GM23338 (cell line): ENCODE measurements around the gene RPA1. TPM values are rescaled to one million over a fixed set of nuclear protein-coding genes. Genes with fewer than 3 reads are reported as not detected.

Source experiments
- ATAC-seq: fragments of 200-7000 bp; cut with Tn5 transposase; 3 replicates; pipeline ENCODE4 v1.9.1; 2020
- DNase-seq: peaks from one replicate; pipeline ENCODE4 v3.0.0-alpha.2; 2015; ENCODE audit warnings: low spot score
- H2AFZ ChIP-seq: fragments of 200-600 bp; sonication (generic); 2 replicates; pipeline ENCODE4 v1.8.0; 2016; ENCODE audit warnings: antibody characterized with exemption, mild to moderate bottlenecking, moderate library complexity
- H3F3A ChIP-seq: fragments of 200-600 bp; sonication (generic); replicated peaks from 2 replicates; pipeline ENCODE4 v1.8.0; 2017; ENCODE audit warnings: antibody characterized with exemption, mixed run types, low read depth
- H3K27ac ChIP-seq: fragments of 200-600 bp; sonication (generic); 2 replicates; pipeline ENCODE4 v1.6.1; 2016; ENCODE audit warnings: low read depth
- H3K27me3 ChIP-seq: fragments of 200-600 bp; sonication (generic); 2 replicates; pipeline ENCODE4 v1.8.0; 2016; ENCODE audit warnings: mild to moderate bottlenecking, mixed run types, moderate library complexity; ENCODE audit not compliant: insufficient read depth
- H3K36me3 ChIP-seq: fragments of 200-600 bp; sonication (generic); 2 replicates; pipeline ENCODE4 v1.8.0; 2016; ENCODE audit warnings: mild to moderate bottlenecking; ENCODE audit not compliant: insufficient read depth
- H3K4me1 ChIP-seq: fragments of 200-600 bp; sonication (generic); 2 replicates; pipeline ENCODE4 v1.8.0; 2016; ENCODE audit warnings: mild to moderate bottlenecking, moderate library complexity; ENCODE audit not compliant: insufficient read depth
- H3K4me2 ChIP-seq: fragments of 200-600 bp; sonication (generic); 2 replicates; pipeline ENCODE4 v1.7.1; 2017; ENCODE audit warnings: mixed run types
- H3K4me3 ChIP-seq: fragments of 200-600 bp; sonication (generic); 2 replicates; pipeline ENCODE4 v1.6.1; 2016; ENCODE audit warnings: mixed run types
- H3K79me2 ChIP-seq: fragments of 200-600 bp; sonication (generic); replicated peaks from 2 replicates; pipeline ENCODE4 v1.8.0; 2017; ENCODE audit warnings: mild to moderate bottlenecking; ENCODE audit not compliant: insufficient read depth
- H3K9me2 ChIP-seq: fragments of 200-600 bp; sonication (generic); 2 replicates; pipeline ENCODE4 v1.8.0; 2017; ENCODE audit not compliant: insufficient read depth
- H4K20me1 ChIP-seq: fragments of 200-600 bp; sonication (generic); replicated peaks from 2 replicates; pipeline ENCODE4 v1.8.0; 2017; ENCODE audit warnings: mild to moderate bottlenecking; ENCODE audit not compliant: insufficient read depth
- H3K27ac Mint-ChIP-seq: 2 replicates; pipeline ENCODE4 v1.8.0; 2020; ENCODE audit warnings: inconsistent platforms, mild to moderate bottlenecking, moderate library complexity, mixed read lengths
- H3K27me3 Mint-ChIP-seq: 3 replicates; pipeline ENCODE4 v1.8.0; 2022; ENCODE audit warnings: low read depth, mild to moderate bottlenecking, moderate library complexity, mixed read lengths, inconsistent platforms; ENCODE audit not compliant: insufficient read depth, poor library complexity
- H3K36me3 Mint-ChIP-seq: 3 replicates; pipeline ENCODE4 v1.8.0; 2021; ENCODE audit warnings: low read depth, mild to moderate bottlenecking, inconsistent platforms, moderate library complexity, mixed read lengths
- H3K4me1 Mint-ChIP-seq: 3 replicates; pipeline ENCODE4 v1.8.0; 2020; ENCODE audit warnings: mild to moderate bottlenecking, inconsistent platforms, mixed read lengths
- H3K4me3 Mint-ChIP-seq: 3 replicates; pipeline ENCODE4 v1.8.0; 2021; ENCODE audit warnings: moderate library complexity, mild to moderate bottlenecking, inconsistent platforms, mixed read lengths
- H3K9me3 Mint-ChIP-seq: 3 replicates; pipeline ENCODE4 v1.8.0; 2020; ENCODE audit warnings: moderate library complexity, mild to moderate bottlenecking, inconsistent platforms, mixed read lengths
- CREB1 ChIP-seq: fragments of 250-450 bp; sonication (Bioruptor Pico); IDR thresholded peaks from 2 replicates; pipeline ENCODE4 v1.5.0; 2020; ENCODE audit warnings: low read depth, mild to moderate bottlenecking, moderate library complexity
- CTCF ChIP-seq, 2 experiments: fragments of 200-600 bp in 1 of 2; sonication (generic) in 1 of 2; conservative IDR thresholded peaks; 2 replicates each; pipeline versions ENCODE4 v1.5.1 to v1.6.1; 2016 to 2017; ENCODE audit warnings: antibody characterized with exemption in 2 of 2, low read depth in 2 of 2, mild to moderate bottlenecking in 2 of 2, moderate library complexity in 1 of 2
- ETS1 ChIP-seq: IDR thresholded peaks from 2 replicates; pipeline ENCODE4 v1.6.1; 2016; ENCODE audit warnings: antibody characterized with exemption
- EZH2 ChIP-seq: fragments of 200-600 bp; sonication (generic); IDR thresholded peaks from one replicate; pipeline ENCODE4 v1.8.0; 2017; ENCODE audit warnings: antibody characterized with exemption, mild to moderate bottlenecking, low read depth; ENCODE audit not compliant: unreplicated experiment
- EZH2phosphoT487 ChIP-seq: fragments of 200-600 bp; sonication (generic); IDR thresholded peaks from one replicate; pipeline ENCODE4 v1.8.1; 2018; ENCODE audit warnings: antibody characterized with exemption; ENCODE audit not compliant: unreplicated experiment
- JUNB ChIP-seq: IDR thresholded peaks from one replicate; pipeline ENCODE4 v1.6.1; 2016; ENCODE audit warnings: antibody characterized with exemption; ENCODE audit not compliant: unreplicated experiment
- NANOG ChIP-seq: IDR thresholded peaks from 2 replicates; pipeline ENCODE4 v1.6.1; 2016; ENCODE audit warnings: antibody characterized with exemption, borderline replicate concordance
- POLR2AphosphoS5 ChIP-seq: IDR thresholded peaks from 2 replicates; pipeline ENCODE4 v1.6.1; 2016; ENCODE audit warnings: antibody characterized with exemption, low read depth
- REST ChIP-seq: IDR thresholded peaks from one replicate; pipeline ENCODE4 v1.6.1; 2018; ENCODE audit warnings: antibody characterized with exemption; ENCODE audit not compliant: unreplicated experiment
- STAT1 ChIP-seq: IDR thresholded peaks from one replicate; pipeline ENCODE4 v1.6.1; 2016; ENCODE audit warnings: antibody characterized with exemption; ENCODE audit not compliant: unreplicated experiment
- ZNF114 ChIP-seq: fragments of 250-450 bp; sonication (Bioruptor Pico); IDR thresholded peaks from 2 replicates; pipeline ENCODE4 v1.5.0; 2020; ENCODE audit warnings: mild to moderate bottlenecking, moderate library complexity
- ZNF331 ChIP-seq: fragments of 250-450 bp; sonication (Bioruptor Pico); IDR thresholded peaks from 2 replicates; pipeline ENCODE4 v1.5.0; 2020; ENCODE audit warnings: low read depth, mild to moderate bottlenecking, moderate library complexity
- ZNF462 ChIP-seq: fragments of 250-450 bp; sonication (Bioruptor Pico); IDR thresholded peaks from 2 replicates; pipeline ENCODE4 v1.5.0; 2020; ENCODE audit warnings: mild to moderate bottlenecking, moderate library complexity
- polyA plus RNA-seq: library from polyadenylated mRNA; unstranded; fragments of >200 nt; fragmentation: Nextera tagmentation; extraction: Ambion mirVana; gene quantifications from 2 replicates; pipeline ENCODE4 v1.2.1, GENCODE V29; 2016
- total RNA-seq: library from RNA; depleted of rRNA; stranded (reverse); fragments of >200 nt; shearing (Covaris generic); gene quantifications from 2 replicates; pipeline ENCODE4 v1.2.3, GENCODE V29; 2014

The RPA1 gene
- total and polyA plus RNA-seq, 2 experiments from 2014 or later: 33.7 to 52.1 TPM

- no peak for ATAC-seq
- no peaks in the 10 kb centered on the region for H3K36me3 Mint-ChIP-seq
- H3K4me1 ChIP-seq: no peaks in the 10 kb centered on the region
- no peak overlapping the region for H3K27ac Mint-ChIP-seq
- H3K27ac ChIP-seq: no peak overlapping the region
- no peaks in the 10 kb centered on the region for H3K79me2 ChIP-seq
- H3K4me3 ChIP-seq: no peak overlapping the region
- H3K4me2 ChIP-seq: no peak overlapping the region
- H3K36me3 ChIP-seq: no peaks in the 10 kb centered on the region
- peaks cover 4% of the 10 kb centered on the region; the same call in 1 of the 2 replicates for H3K27me3 ChIP-seq
- H3K4me3 Mint-ChIP-seq: no peak overlapping the region
- H3K27me3 Mint-ChIP-seq: peaks cover 6% of the 10 kb centered on the region
- peaks cover 1% of the 10 kb centered on the region; the same call in 1 of the 3 replicates for H3K4me1 Mint-ChIP-seq
- H2AFZ ChIP-seq: no peak overlapping the region
- no peaks in the 10 kb centered on the region for H3F3A ChIP-seq
- H3K9me2 ChIP-seq: no peaks in the 10 kb centered on the region
- no peak for DNase-seq
- no peaks in the 10 kb centered on the region for H3K9me3 Mint-ChIP-seq
- 0 out of 2 replicates have a peak, but pooled peaks cover 4% of the 10 kb centered on the region for H4K20me1 ChIP-seq
- no peak for TF ChIP-seq NANOG
- TF ChIP-seq POLR2AphosphoS5: no peak
- no peak for TF ChIP-seq STAT1
- no peak for TF ChIP-seq CREB1 (CRISPR knock-in tag)
- TF ChIP-seq ZNF114 (CRISPR knock-in tag): no peak
- no peak for TF ChIP-seq REST
- TF ChIP-seq ZNF462: no peak
- no peak for TF ChIP-seq ZNF331 (CRISPR knock-in tag)
- TF ChIP-seq ETS1: no peak
- TF ChIP-seq EZH2: no peak
- TF ChIP-seq JUNB: no peak
- TF ChIP-seq CTCF (conservative IDR thresholded peaks at IDR 0.05; ENCODE audit: low read depth in 2 of 2): no peak
- TF ChIP-seq EZH2phosphoT487: no peak
These were observed 91.1 kb downstream of the RPA1 start for GRCh38 chr17:1920948-1921351.
